Kidney epithelial cell (primary cell): Measurements from ENCODE around the gene ZYG11B. TPM values are rescaled to one million over a fixed set of nuclear protein-coding genes. Genes with fewer than 3 reads are reported as not detected.
"Not testable (repeated sequence)": the region's sequence is repeated elsewhere in the genome, so short reads cannot be mapped to it uniquely, and the experiment has no call there.

Source experiments
- DNase-seq: peaks from one replicate; pipeline ENCODE4 v3.0.0-alpha.2; 2010; ENCODE audit warnings: low read depth
- H3K27me3 ChIP-seq: 2 replicates; pipeline ENCODE4 v1.6.0; 2011; ENCODE audit warnings: low read length; ENCODE audit not compliant: control insufficient read depth, insufficient read depth
- H3K36me3 ChIP-seq: 2 replicates; pipeline ENCODE4 v1.5.1; 2011; ENCODE audit warnings: low read length; ENCODE audit not compliant: control insufficient read depth, insufficient read depth
- H3K4me3 ChIP-seq: 2 replicates; pipeline ENCODE4 v1.5.1; 2011; ENCODE audit warnings: low read depth, mild to moderate bottlenecking, control low read depth, low read length
- CTCF ChIP-seq: IDR thresholded peaks from 2 replicates; pipeline ENCODE4 v1.5.1; 2011; ENCODE audit warnings: mild to moderate bottlenecking, moderate library complexity, low read length, control low read depth, inconsistent platforms; ENCODE audit not compliant: insufficient read depth, poor library complexity, severe bottlenecking
- total RNA-seq: library from RNA; depleted of rRNA; stranded (reverse); fragments of >200 nt; gene quantifications from 2 replicates; pipeline ENCODE4 v1.2.3, GENCODE V29; 2015

Gene ZYG11B
- total RNA-seq, 1 donor from 2014 or later, result 25.2 TPM

- no peak for DNase-seq
- no peaks in the 10 kb centered on the region for H3K36me3 ChIP-seq
- TF ChIP-seq CTCF, result no peak
- no peaks in the 10 kb centered on the region for H3K27me3 ChIP-seq
- H3K4me3 ChIP-seq, result no peak overlapping the region
Measured at GRCh38 chr1:52795464-52795863, 69.2 kb downstream of the ZYG11B start.

GRCh38 chr1:52798331-52798730, 72.1 kb downstream of the ZYG11B start:
- Histone ChIP-seq H3K27me3 (no peaks in the 10 kb centered on the region), H3K36me3 (no peaks in the 10 kb centered on the region), H3K4me3 (no peak overlapping the region)
- no peak for DNase-seq
- TF ChIP-seq CTCF, result no peak

- Histone ChIP-seq H3K4me3 (no peak overlapping the region), H3K27me3 (no peaks in the 10 kb centered on the region), H3K36me3 (no peaks in the 10 kb centered on the region)
- DNase-seq, result no peak
- TF ChIP-seq CTCF, result no peak
Measured at GRCh38 chr1:52801011-52801410, 74.8 kb downstream of the ZYG11B start.

- H3K4me3 ChIP-seq, H3K27me3 ChIP-seq, DNase-seq, H3K36me3 ChIP-seq: not testable (repeated sequence)
Measured at GRCh38 chr1:52804083-52804482, 77.8 kb downstream of the ZYG11B start.

GRCh38 chr1:52814465-52814864, 88.2 kb downstream of the ZYG11B start:
- Histone ChIP-seq H3K27me3 (no peaks in the 10 kb centered on the region), H3K36me3 (no peaks in the 10 kb centered on the region), H3K4me3 (no peak overlapping the region)
- TF ChIP-seq CTCF, result no peak
- DNase-seq, result peak; percentile 52

- not testable (repeated sequence) for H3K36me3 ChIP-seq, H3K27me3 ChIP-seq, DNase-seq, H3K4me3 ChIP-seq
Measured at GRCh38 chr1:52820830-52821229, 94.6 kb downstream of the ZYG11B start.

- Histone ChIP-seq H3K4me3 (no peak overlapping the region), H3K27me3 (no peaks in the 10 kb centered on the region), H3K36me3 (no peaks in the 10 kb centered on the region)
- DNase-seq, result no peak
- TF ChIP-seq CTCF, result peak; percentile 11
Measured at GRCh38 chr1:52825868-52826267, 99.6 kb downstream of the ZYG11B start.
